GM21515 (cell line): Measurements from ENCODE around the gene CDK13.
"Not testable (repeated sequence)": the region's sequence is repeated elsewhere in the genome, so short reads cannot be mapped to it uniquely, and the experiment has no call there.

Experiments
- ATAC-seq: cut with Tn5 transposase; IDR thresholded peaks from one replicate; pipeline ENCODE4 v1.9.1; 2021; ENCODE audit not compliant: unreplicated experiment

The CDK13 gene

DNA sequence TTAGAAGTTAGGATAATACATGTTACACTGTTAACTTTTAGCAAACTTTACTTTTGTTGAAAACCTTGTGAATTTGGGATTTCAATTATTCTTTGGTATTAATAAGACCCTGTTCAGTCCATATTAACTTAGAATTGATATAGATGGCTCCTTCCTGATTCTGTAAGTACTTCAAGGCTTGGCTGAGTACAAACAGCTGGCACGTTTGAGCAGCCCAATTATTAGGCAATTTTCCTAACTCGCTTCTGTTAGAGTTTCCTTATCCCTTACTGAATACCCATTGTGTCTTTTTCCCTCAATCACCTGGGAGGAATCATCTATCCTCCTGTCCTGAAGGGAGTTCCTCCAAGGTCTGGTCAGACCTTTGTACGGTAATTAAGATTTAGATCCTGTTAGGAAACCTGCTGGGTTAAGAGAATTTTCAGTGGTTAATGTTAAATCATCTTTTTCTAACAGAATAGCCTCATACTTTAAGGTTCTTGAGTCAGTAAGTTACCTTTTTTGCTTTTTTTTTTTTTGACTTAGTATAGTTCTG, 195.6 kb downstream of the CDK13 start:
- not testable (repeated sequence) for ATAC-seq

DNA sequence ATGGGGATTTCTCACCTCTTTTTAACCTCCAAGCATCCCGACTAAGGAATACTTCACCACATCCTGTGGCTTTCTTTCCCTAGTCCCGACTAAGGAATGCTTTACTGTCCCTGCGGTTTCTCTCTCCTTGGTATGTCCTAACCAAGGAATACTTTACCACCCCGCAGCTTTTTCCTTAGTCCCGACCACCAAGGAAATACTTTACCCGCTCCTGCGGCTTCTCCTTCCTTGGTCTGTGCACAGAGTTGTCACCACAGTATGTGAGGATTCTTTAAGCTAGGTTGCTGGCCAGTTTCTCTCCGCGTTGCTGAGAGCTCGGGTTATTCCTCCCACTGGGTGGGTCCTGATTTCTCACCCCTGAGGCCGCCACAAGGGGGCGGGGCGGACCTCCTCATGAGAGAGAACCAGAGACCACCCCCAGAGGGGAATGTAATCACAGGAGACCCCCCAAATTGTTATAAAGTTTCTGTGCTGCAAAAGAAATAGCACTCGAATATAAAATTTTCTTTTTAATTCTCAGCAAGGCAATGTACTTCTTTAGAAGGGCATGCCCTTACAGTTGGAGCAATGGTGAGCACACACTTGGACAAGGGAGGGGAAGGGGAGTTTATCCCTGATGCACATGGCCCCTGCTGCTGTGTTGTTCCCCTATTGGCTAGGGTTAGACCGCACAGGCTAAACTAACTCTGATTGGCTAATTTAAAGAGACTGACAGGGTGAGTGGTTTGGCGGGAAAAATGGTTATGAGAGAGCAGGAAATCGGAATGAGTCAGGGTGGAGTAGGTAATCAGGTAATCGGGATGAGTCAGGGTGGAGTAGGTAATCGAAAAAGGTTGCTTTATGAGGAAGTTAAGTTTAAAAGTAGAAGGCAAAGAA, 197.6 kb downstream of the CDK13 start:
- no peak for ATAC-seq

DNA sequence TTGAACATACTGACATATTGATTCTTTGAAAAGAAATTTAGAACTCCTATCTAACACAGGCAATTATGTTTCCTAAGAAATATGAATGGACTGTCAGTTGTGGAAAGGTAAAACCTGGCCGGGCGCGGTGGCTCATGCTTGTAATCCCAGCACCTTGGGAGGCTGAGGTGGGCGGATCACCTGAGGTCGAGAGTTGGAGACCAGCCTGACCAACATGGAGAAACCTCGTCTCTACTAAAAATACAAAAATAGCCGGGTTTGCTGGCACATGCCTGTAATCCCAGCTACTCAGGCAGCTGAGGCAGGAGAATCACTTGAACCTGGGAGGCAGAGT, 198.2 kb downstream of the CDK13 start:
- ATAC-seq = not testable (repeated sequence)

DNA sequence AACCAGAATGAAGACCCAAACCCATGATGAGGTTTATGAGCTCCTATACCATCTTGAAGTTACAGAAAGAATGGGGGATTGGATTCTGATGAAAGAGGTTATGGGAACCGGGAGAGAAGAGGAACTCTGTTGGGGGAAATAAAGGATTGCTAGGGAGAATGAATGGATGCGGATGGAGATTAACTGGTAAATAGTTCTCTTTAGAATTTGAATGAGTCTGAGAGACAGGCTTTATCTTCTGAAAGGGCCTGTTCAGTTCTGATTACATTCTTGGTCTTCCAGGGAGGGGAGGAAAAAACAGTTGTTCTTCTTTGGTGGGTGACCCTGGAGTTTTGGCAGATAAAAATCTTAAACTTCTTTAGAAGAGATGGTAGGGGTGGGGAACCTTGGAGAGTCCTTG, 198.6 kb downstream of the CDK13 start:
- no peak for ATAC-seq
